ENCODE measurements around the gene KCNK2.

- TF ChIP-seq CTCF (conservative IDR thresholded peaks at IDR 0.05) = no peak
- no peak for TF ChIP-seq ZFX (IDR thresholded peaks at IDR 0.05)
Observed at GRCh38 chr1:215200121-215200520, 117.6 kb downstream of the KCNK2 start.

Data from C4-2B (cell line).